Bronchial epithelial cell (primary cell): Measurements from ENCODE around the gene HOXB3. TPM values are rescaled to one million over a fixed set of nuclear protein-coding genes. Genes with fewer than 3 reads are reported as not detected.
"Not testable (repeated sequence)": the region's sequence is repeated elsewhere in the genome, so short reads cannot be mapped to it uniquely, and the experiment has no call there.

Experiments used
- DNase-seq: peaks from one replicate; pipeline ENCODE4 v3.0.0-alpha.2; 2010; ENCODE audit warnings: low read depth
- FAIRE-seq: peaks from 2 replicates; lab custom pipeline; 2011; peaks lifted over from hg19 to GRCh38; lab: Jason Lieb, UNC
- H3K27me3 ChIP-seq: 2 replicates; pipeline ENCODE4 v1.5.1; 2011; ENCODE audit warnings: low read length; ENCODE audit not compliant: control insufficient read depth, insufficient read depth
- H3K36me3 ChIP-seq: 2 replicates; pipeline ENCODE4 v1.5.1; 2011; ENCODE audit warnings: low read length; ENCODE audit not compliant: control insufficient read depth, insufficient read depth
- H3K4me3 ChIP-seq: 2 replicates; pipeline ENCODE4 v1.5.1; 2011; ENCODE audit warnings: mild to moderate bottlenecking, low read depth, low read length, control low read depth
- total RNA-seq: library from RNA; depleted of rRNA; stranded (reverse); fragments of >200 nt; gene quantifications from 2 replicates; pipeline ENCODE4 v1.2.1, GENCODE V29; 2014
- TF ChIP-seq, protein P1 (sequence below): IDR thresholded peaks from 2 replicates; pipeline ENCODE4 v1.5.1; 2011; ENCODE audit warnings: mild to moderate bottlenecking, moderate library complexity, low read length, control low read depth, inconsistent platforms; ENCODE audit not compliant: insufficient read depth, severe bottlenecking

Gene HOXB3
- total RNA-seq, 1 donor from 2014 or later: not detected

DNA sequence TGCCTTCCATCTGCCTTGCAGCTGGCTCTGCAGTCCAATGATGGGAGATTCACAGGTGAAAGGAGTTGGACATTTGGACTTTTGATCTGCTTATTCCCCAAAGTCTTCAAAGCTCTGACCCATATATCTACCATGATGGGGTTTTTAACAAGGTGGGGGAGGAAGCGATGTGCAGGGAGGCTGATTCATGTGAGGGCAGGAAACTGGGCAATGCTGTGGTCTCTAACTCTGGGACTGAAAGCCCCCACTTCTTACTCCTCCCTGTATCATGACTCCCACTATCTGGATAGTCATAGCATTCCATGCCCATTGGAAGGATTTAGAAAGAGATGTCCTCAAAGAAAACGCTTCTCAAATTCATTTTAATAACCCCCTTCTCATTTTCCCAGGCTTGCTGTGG lies 75.6 kb downstream of the HOXB3 start:
- DNase-seq (no peak), FAIRE-seq (no peak)
- no peak overlapping the region for H3K4me3 ChIP-seq
- no peaks in the 10 kb centered on the region for H3K36me3 ChIP-seq
- TF ChIP-seq, protein P1, sequence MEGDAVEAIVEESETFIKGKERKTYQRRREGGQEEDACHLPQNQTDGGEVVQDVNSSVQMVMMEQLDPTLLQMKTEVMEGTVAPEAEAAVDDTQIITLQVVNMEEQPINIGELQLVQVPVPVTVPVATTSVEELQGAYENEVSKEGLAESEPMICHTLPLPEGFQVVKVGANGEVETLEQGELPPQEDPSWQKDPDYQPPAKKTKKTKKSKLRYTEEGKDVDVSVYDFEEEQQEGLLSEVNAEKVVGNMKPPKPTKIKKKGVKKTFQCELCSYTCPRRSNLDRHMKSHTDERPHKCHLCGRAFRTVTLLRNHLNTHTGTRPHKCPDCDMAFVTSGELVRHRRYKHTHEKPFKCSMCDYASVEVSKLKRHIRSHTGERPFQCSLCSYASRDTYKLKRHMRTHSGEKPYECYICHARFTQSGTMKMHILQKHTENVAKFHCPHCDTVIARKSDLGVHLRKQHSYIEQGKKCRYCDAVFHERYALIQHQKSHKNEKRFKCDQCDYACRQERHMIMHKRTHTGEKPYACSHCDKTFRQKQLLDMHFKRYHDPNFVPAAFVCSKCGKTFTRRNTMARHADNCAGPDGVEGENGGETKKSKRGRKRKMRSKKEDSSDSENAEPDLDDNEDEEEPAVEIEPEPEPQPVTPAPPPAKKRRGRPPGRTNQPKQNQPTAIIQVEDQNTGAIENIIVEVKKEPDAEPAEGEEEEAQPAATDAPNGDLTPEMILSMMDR: no peak
- H3K27me3 ChIP-seq: peaks cover 23% of the 10 kb centered on the region

DNA sequence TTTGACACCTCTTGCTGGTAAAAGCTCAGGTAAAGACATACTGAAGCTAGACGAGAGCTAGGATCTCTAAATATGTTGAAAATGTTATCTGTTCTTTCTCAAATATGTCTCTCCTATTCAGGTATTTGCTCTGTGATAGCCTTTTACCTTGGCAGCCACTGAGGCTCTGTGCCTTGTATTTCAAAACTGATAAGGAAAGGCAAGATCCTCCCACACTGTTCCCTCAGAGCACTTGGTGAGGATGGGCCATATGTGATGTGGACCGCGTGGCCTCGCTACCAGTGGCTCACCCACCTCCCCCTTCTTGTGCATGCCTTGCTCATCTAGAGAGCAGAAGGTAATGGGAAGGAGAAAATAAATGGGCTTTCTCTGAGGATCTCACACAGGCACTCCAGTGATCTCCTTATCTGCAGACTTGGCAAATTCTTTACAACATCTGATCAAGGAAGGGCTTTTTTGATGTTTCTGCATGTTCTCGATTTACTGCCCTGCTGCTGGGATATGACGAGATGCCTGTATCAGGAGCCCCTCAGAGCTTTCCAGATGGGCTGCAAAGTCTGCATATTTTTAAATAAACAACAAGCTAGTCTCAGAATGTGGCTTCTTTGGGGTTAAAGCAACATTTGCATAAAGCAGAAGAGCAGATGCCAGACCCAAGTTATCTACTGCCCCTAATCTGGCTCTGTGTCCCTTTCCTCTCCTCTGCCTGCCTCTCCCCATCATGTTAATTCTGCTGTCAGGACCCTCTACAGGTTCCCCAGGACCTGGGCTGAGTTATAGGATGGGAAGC lies 76.2 kb downstream of the HOXB3 start:
- no peak for FAIRE-seq
- DNase-seq: no peak
- Histone ChIP-seq H3K36me3 (no peaks in the 10 kb centered on the region), H3K4me3 (no peak overlapping the region), H3K27me3 (peaks cover 22% of the 10 kb centered on the region)
- TF ChIP-seq, protein P1: no peak

DNA sequence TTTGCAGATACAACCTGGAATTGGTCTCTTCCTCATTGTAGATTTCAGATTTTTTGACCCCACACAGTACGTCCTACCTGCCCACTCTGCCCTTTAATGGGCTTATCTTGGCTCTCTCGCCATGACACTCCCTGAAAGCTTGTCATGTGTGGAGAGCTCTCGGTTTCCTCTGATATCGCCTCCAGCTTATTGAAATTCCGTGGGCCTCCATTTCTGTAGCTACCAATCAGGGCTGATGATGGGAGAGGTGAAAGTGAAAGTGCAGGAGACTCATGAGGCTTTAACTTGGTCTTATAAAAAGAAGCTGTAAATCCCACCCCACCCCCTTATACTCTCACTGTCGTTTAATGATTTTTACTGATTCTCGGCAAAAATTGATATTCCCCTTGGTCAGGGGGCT lies 76.9 kb downstream of the HOXB3 start:
- Histone ChIP-seq H3K27me3 (peaks cover 22% of the 10 kb centered on the region), H3K4me3 (no peak overlapping the region), H3K36me3 (no peaks in the 10 kb centered on the region)
- no peak for FAIRE-seq
- no peak for DNase-seq
- TF ChIP-seq, protein P1: no peak

DNA sequence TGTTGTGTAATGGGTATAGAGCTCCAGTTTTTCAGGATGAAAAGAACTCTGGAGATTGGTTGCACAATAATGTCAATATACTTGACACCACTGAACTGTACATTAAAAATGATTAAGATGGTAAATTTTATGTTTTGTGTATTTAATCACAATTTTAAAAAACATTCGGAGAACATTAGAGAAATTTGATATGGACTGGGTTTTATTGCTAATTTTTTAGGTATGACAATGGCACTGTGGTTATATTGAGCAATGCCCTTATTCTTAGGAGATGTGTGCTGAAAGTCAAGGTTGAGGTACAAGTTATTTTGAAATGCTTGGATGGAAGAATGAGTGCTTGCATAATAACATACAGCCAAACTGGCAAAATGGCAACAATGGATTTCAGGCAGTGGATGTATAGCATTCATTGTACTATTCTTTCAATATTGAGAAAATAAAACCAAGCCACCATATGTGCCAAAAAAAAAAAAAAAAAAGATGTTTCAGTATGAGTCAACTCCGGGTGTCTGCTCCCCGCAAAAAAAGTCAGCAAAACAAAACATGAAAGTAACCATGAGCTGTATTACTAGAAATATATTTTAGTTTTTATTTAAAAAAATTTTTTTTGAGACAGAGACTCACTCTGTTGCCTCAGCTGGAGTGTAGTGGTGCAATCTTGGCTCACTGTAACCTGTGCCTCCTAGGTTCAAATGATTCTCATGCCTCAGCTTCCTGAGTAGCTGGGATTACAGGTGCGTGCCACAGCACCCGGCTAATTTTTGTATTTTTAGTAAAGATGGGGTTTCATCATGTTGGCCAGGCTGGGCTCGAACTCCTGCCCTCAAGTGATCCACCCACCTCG lies 79.1 kb downstream of the HOXB3 start:
- Histone ChIP-seq H3K36me3 (no peaks in the 10 kb centered on the region), H3K4me3 (no peak overlapping the region), H3K27me3 (peaks cover 17% of the 10 kb centered on the region)
- DNase-seq: no peak
- no peak for FAIRE-seq
- TF ChIP-seq, protein P1: no peak

DNA sequence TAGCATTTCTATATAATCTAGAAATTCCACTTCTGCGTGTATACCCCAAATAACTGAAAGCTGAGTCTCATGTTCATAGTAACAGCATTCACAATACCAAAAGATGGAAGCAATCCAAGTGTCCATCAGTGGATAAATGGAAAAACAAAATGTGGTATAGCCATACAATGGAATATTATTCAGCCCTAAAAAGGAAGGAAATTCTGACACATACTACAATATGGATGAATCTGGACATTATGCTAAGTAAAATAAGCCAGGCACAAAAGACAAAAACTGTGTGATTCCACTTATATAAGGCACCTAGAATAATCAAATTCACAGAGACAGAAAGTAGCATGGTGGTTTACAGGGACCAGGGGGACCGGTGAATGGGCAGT lies 79.7 kb downstream of the HOXB3 start:
- TF ChIP-seq, protein P1: no peak
- H3K27me3 ChIP-seq: peaks cover 15% of the 10 kb centered on the region
- DNase-seq (no peak), FAIRE-seq (no peak)
- no peak overlapping the region for H3K4me3 ChIP-seq
- no peaks in the 10 kb centered on the region for H3K36me3 ChIP-seq

DNA sequence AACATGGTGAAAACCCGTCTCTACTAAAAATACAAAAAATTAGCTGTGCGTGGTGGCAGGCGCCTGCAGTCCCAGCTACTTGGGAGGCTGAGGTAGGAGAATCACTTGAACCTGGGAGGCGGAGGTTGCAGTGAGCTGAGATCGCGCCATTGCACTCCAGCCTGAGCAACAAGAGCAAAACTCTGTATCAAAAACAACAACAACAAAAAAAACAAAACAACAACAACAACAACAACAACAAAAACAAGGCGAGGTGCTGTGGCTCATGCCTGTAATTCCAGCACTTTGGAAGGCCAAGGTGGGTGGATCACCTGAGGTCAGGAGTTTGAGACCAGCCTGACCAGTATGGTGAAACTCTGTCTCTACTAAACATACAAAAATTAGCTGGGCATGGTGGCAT lies 80.3 kb downstream of the HOXB3 start:
- not testable (repeated sequence) for DNase-seq, H3K36me3 ChIP-seq, H3K4me3 ChIP-seq, FAIRE-seq, H3K27me3 ChIP-seq
